Stimulated activated CD8-positive, alpha-beta memory T cell treated with anti-CD3 and anti-CD28 coated beads, Interleukin-12 subunit alpha, Interleukin-12 subunit beta, amount 100 ng/mL, for 4 hours (primary cell): ENCODE data around the gene HIPK4.
"Not testable (repeated sequence)": the region's sequence is repeated elsewhere in the genome, so short reads cannot be mapped to it uniquely, and the experiment has no call there.

Experiments
- DNase-seq: peaks from one replicate; pipeline ENCODE4 v3.0.0-alpha.2; 2020; ENCODE audit warnings: low read depth

The HIPK4 gene

GRCh38 chr19:40393894-40394815 lies 4.2 kb upstream of the HIPK4 start:
- DNase-seq = no peak

DNA sequence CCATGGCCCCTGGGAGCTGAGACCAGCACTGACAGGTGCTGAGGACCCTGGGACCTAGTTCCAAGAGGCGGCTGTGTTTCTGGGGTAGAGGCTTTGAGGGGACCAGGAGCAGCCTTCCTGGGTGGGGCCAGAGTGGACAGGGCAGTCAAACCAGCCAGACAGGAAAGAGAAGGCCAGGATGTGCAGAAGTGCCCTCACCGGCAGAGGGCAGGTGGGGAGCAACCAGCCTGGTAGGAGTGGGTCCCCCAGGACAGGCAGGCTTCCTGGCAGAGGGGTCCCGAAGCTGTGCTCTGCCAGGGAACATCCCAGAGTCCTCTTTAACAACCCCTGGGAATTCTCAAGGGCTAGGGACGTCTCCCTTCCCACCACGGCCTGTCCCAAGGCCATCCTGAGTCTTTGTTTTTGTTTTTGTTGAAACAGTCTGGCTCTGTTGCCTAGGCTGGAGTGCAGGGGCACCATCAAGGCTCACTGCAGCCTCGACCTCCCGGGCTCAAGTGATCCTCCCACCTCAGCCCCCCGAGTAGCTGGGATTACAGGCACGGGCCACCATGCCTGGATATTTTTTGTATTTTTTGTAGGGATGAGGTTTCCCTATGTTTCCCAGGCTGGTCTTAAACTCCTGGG lies 3.0 kb upstream of the HIPK4 start:
- DNase-seq = no peak

DNA sequence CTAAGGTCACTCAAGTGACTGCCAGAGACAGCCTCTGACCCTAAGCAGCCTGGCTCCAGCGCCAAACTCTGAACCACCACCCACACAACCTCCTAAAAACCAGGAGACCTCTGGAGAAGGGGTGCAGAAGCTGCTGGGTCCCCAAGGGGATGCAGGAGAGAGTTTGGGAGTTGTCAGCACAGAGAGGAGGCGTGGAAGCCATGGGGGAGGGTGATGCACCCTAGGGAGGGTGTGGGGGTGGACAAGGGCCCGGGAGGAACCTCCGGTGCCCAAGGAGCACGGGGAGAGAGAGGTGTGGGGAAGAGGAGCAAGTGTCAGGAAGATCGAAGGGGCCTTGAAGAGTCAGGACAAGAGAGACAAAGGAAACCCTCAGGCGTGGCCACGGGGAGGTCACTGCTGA lies 2.1 kb upstream of the HIPK4 start:
- no peak for DNase-seq

- no peak for DNase-seq
Measured at GRCh38 chr19:40389404-40390083, 437 bp downstream of the HIPK4 start.

GRCh38 chr19:40388481-40388880 lies 1.5 kb downstream of the HIPK4 start:
- DNase-seq = no peak

DNA sequence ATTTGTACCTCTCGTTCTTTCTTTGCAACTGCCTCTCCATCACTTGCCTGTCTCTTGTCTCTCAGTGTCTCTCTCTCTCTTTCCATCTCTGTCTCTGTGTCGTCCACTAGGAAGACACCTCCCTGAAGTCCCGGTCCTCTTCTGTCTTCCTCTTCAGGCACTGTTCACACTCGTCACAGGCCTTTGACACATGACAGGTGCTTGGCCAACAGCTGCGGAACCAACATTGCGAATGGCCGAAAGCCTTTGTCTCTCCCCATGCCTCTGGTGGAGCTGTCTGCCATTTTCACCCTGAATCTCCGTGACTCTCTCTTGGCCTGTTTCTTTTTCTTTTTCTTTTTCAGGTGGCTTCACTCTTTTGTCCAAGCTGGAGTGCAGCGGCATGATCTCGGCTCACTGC lies 2.8 kb downstream of the HIPK4 start:
- no peak for DNase-seq

- DNase-seq = no peak
Measured at GRCh38 chr19:40383668-40384248, 6.2 kb downstream of the HIPK4 start.

DNA sequence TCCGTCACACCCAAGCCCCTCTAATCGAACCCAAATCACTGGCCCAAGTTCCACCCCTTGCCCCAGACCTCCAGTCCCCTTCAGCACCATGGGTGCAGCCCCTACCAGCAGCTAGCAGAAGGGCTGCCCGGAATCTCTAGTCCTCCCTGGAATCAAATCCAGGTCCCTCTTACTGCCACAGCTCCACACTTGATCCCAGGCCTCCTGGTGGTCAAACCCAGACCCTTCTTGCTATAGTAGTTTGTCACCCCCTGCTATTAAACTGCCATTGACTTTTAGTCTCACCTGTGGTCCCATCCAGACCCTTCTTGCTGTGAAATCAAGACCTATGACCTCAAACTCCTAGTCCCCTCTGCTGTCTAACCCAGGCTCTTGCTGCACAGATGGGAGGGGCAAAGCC lies 8.7 kb downstream of the HIPK4 start:
- no peak for DNase-seq

- DNase-seq = no peak
Measured at GRCh38 chr19:40380199-40381037, 9.6 kb downstream of the HIPK4 start.

- no peak for DNase-seq
Measured at GRCh38 chr19:40379446-40380198, 10.4 kb downstream of the HIPK4 start.

- DNase-seq = no peak
Measured at GRCh38 chr19:40378509-40378908, 11.5 kb downstream of the HIPK4 start.

GRCh38 chr19:40377876-40378385 lies 12.1 kb downstream of the HIPK4 start:
- no peak for DNase-seq

DNA sequence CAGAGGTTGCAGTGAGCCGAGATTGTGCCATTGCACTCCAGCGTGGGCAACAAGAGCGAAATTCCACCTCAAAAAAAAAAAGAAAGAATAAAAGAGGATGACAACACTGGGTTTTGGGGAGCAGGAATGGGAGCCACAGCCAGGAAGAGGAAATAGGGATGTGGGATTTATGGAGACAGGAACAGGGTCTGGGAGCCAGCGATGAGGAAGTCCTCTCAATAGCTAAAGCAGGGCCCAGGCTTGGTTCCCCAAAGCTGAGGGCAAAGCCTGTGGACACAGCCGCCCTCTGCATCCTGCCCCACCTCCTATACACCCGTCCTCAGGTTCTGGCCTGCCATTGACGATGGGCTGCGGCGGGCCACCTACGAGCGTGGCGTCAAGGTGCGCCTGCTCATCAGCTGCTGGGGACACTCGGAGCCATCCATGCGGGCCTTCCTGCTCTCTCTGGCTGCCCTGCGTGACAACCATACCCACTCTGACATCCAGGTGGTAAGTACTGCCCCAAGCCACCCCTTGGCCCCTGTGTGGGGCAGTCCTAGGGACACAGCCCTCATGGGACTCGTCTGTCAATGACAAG lies 13.6 kb downstream of the HIPK4 start:
- no peak for DNase-seq

GRCh38 chr19:40374084-40374483 lies 15.9 kb downstream of the HIPK4 start:
- no peak for DNase-seq

DNA sequence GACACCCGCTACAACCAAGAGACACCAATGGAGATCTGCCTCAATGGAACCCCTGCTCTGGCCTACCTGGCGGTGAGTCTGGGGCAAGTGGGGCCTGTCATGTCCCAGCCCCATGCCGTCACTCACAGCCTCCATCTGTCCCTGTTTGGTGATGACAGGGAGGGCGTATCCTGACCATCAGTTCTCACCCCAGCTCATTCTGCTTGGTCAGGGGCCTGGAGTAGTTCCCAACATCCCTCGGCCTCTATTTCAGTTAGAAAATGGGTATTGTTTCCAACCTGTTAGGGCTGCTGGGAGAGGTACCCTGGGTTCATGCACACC lies 18.2 kb downstream of the HIPK4 start:
- DNase-seq = no peak

DNA sequence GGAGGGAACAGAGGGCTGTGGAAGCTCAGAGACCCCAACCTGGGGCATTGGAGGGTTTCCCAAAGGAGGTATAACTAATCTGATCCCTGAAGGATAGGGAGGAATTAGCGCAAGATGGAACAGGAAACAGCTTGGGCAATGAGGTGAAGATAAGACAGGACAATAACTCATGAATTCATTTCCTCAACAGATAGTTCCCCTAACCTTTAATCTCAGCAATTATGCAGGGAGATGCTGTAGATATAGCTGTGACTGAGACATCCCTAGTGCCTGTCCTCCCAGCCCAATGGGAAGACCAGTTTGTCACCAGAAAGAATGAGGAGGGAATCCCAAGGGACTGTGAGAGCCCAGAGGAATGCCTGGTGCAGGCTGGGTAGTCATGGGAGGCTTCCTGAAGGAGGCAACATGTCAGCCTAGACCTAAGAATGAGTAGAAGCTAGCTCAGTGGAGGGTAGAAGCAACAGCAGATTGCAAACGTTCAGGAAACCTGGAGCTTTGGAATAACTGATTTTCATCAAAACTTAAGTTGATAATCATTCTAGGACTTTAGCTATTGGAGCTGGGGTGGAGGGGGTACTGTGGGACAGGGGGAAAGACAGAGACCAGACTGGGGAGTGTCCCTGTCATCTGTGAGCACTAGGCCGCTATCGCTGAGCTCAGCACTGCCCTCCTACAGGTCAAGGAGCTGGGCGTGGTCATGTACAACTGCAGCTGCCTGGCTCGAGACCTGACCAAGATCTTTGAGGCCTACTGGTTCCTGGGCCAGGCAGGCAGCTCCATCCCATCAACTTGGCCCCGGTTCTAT lies 18.8 kb downstream of the HIPK4 start:
- DNase-seq = no peak

DNA sequence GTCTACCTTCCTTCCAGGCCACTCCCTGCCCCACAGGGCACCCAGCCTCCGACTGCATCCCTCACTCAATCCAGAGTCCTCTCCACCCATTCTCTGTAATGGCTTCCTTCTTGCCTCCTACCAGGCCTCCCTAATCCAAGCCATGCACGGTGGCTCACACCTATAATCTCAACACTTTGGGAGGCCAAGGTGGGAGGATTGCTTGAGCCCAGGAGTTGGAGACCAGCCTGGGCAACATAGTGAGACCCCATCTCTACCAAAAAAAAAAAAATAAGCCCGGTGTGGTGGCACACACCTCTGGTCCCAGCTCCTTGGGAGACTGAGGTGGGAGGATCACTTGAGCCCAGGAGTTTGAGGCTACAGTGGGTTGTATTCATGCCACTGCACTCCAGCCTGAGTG lies 19.7 kb downstream of the HIPK4 start:
- DNase-seq = not testable (repeated sequence)

DNA sequence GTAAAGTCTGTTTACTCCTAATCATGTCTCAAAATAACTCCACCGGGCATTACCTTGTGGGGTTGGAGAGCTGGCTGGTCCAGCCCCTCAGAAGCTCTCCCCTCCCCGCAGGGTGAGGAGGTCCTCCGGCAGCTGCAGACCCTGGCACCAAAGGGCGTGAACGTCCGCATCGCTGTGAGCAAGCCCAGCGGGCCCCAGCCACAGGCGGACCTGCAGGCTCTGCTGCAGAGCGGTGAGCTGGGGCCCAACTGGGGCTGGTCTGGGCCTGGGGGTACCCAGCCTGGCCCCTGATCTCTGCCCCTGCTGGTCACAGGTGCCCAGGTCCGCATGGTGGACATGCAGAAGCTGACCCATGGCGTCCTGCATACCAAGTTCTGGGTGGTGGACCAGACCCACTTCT lies 20.2 kb downstream of the HIPK4 start:
- no peak for DNase-seq

DNA sequence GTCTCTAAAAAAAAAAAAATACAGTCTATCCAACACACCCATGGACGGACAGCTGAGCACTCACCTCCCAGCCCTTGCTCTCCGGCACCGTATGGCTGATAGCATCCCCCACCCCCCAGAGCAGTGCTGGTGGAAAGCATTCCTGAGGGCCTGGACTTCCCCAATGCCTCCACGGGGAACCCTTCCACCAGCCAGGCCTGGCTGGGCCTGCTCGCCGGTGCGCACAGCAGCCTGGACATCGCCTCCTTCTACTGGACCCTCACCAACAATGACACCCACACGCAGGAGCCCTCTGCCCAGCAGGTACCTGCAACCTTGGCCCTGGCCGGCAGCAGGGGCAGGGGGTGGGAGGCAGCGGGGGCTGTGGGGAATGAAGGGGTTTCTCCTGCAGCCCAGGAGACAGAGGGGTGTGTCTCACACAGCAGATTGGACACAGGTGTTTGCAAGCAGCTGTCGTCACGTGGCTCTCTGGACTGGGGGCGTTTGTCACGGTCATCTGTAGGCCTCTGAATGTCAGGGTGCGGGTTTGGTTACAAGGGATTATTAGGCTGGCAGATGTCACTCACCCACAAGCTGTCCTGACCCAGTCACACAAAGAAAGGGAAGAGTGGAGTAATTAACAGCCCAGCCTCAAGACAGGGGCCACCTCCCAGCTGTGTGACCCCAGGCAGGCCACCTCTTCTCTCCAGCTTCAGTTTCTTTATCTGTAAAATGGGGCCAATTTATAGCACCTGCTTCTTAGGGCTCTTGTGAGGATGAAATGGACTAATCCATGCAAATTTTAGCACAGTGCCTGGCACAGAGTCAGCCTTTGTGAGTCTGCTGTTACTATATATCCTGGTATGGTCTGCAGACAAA lies 22.2 kb downstream of the HIPK4 start:
- no peak for DNase-seq
